Activated CD4-positive, alpha-beta T cell treated with anti-CD3 and anti-CD28 coated beads, Interleukin-2, amount 10 ng/mL, durations not matched to agents 7 days and 5 days (primary cell): ENCODE results near the gene GNAQ. TPM values are rescaled to one million over a fixed set of nuclear protein-coding genes. Genes with fewer than 3 reads are reported as not detected.
"Not testable (repeated sequence)": the region's sequence is repeated elsewhere in the genome, so short reads cannot be mapped to it uniquely, and the experiment has no call there.

Source experiments
- CTCF ChIA-PET: fragments of 350-600 bp; sonication (Branson Sonifier 250); formaldehyde crosslinking; loops from one replicate; lab custom pipeline; 2021; ENCODE audit warnings: antibody characterized with exemption; lab: Charles Lee
- POLR2A ChIA-PET: fragments of 350-600 bp; sonication (Branson Sonifier 250); formaldehyde crosslinking; loops from one replicate; lab custom pipeline; 2021; ENCODE audit warnings: antibody characterized with exemption; lab: Charles Lee
- DNase-seq: peaks from one replicate; pipeline ENCODE4 v3.0.0-alpha.2; 2020
- H3K27ac Mint-ChIP-seq: one replicate; pipeline ENCODE4 v1.8.0; 2021; ENCODE audit warnings: mild to moderate bottlenecking, moderate library complexity, mixed read lengths
- H3K27me3 Mint-ChIP-seq: one replicate; pipeline ENCODE4 v1.8.0; 2021; ENCODE audit warnings: mixed read lengths
- H3K36me3 Mint-ChIP-seq: one replicate; pipeline ENCODE4 v1.8.0; 2021; ENCODE audit warnings: low read depth, mixed read lengths
- H3K4me1 Mint-ChIP-seq: one replicate; pipeline ENCODE4 v1.8.0; 2021; ENCODE audit warnings: mixed read lengths
- H3K4me3 Mint-ChIP-seq: one replicate; pipeline ENCODE4 v1.8.0; 2021; ENCODE audit warnings: mild to moderate bottlenecking, moderate library complexity, mixed read lengths
- H3K9me3 Mint-ChIP-seq: one replicate; pipeline ENCODE4 v1.8.0; 2021; ENCODE audit warnings: mixed read lengths
- total RNA-seq, 2 experiments: library from RNA; stranded (reverse); gene quantifications; one replicate each; pipeline ENCODE4 v1.2.3, GENCODE V29; 2021

The GNAQ gene
- total RNA-seq, 2 experiments from 2014 or later = 28.1 to 31.8 TPM

DNA sequence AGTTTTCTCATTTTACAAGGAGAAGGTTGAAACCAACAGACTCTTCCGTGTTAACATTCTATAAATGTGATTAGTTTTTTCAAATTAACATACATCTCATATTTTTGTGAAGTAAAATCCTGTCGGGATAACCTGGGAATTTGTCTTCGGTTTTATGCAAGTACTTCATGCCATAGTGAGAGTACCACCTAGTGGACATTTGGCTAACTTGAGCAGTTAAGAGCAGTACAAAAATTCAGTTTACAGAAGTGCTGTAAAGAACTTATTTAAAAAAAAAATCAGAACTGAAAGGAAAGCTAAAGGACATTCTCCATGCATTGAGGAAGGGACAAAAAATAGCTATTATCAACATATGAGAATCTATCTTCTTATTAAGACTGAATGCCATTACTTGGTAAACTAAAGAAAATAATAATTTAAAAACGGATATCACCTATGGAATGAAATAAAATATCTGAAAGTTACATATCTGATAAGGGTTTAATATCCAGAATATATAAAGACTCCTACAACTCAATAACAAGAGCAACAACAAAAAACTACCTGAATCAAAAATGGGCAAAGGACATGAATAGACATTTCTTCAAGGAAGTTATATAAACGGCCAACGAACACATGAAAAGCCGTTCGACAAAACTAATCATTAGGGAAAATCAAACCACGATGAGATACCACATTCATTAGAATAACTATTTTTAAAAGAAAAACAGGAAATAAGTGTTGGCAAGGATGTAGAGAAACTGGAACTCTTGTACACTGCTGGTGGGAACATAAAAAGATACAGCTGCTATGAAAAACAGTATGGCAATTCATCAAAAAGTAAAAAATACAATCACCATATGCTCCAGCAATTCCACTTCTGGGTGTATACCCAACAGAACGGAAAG is 266.5 kb downstream of the GNAQ start:
- H3K4me1 Mint-ChIP-seq = no peaks in the 10 kb centered on the region
- H3K36me3 Mint-ChIP-seq = no peaks in the 10 kb centered on the region
- H3K27ac Mint-ChIP-seq = no peak overlapping the region
- no peaks in the 10 kb centered on the region for H3K27me3 Mint-ChIP-seq
- no peak for DNase-seq
- no peak overlapping the region for H3K4me3 Mint-ChIP-seq
- POLR2A ChIA-PET = no interaction called here
- CTCF ChIA-PET = interaction anchor here (1.0 kb wide), 1 partner anchor 14 kb away, joined by 3 read pairs; no protein-coding TSS in a partner anchor
- H3K9me3 Mint-ChIP-seq = peaks cover 3% of the 10 kb centered on the region

- CTCF ChIA-PET = interaction anchor here (0.6 kb wide), 1 partner anchor 33 kb away, joined by 3 read pairs; no protein-coding TSS in a partner anchor
- Mint-ChIP-seq H3K27ac (no peak overlapping the region), H3K9me3 (peaks cover 3% of the 10 kb centered on the region), H3K4me3 (no peak overlapping the region), H3K4me1 (no peaks in the 10 kb centered on the region), H3K36me3 (peaks cover 2% of the 10 kb centered on the region), H3K27me3 (no peaks in the 10 kb centered on the region)
- no peak for DNase-seq
- POLR2A ChIA-PET = no interaction called here
Observed at GRCh38 chr9:77763566-77763965, 268.0 kb downstream of the GNAQ start.

GRCh38 chr9:77760919-77761318 is 270.7 kb downstream of the GNAQ start:
- POLR2A ChIA-PET, H3K4me3 Mint-ChIP-seq, H3K4me1 Mint-ChIP-seq, H3K27me3 Mint-ChIP-seq, H3K36me3 Mint-ChIP-seq, H3K27ac Mint-ChIP-seq, DNase-seq, CTCF ChIA-PET, H3K9me3 Mint-ChIP-seq: not testable (repeated sequence)

- Mint-ChIP-seq H3K27me3 (no peaks in the 10 kb centered on the region), H3K36me3 (peaks cover 9% of the 10 kb centered on the region), H3K27ac (no peak overlapping the region), H3K4me3 (no peak overlapping the region), H3K4me1 (no peaks in the 10 kb centered on the region), H3K9me3 (peaks cover 6% of the 10 kb centered on the region)
- no peak for DNase-seq
- CTCF ChIA-PET = no interaction called here
- POLR2A ChIA-PET = no interaction called here
Observed at GRCh38 chr9:77759391-77759790, 272.2 kb downstream of the GNAQ start.

GRCh38 chr9:77756449-77756848 is 275.2 kb downstream of the GNAQ start:
- peaks cover 6% of the 10 kb centered on the region for H3K9me3 Mint-ChIP-seq
- no peak for DNase-seq
- no peak overlapping the region for H3K4me3 Mint-ChIP-seq
- H3K27ac Mint-ChIP-seq = no peak overlapping the region
- ChIA-PET POLR2A (no interaction called here), CTCF (no interaction called here)
- H3K27me3 Mint-ChIP-seq = no peaks in the 10 kb centered on the region
- H3K36me3 Mint-ChIP-seq = peaks cover 9% of the 10 kb centered on the region
- peaks cover 7% of the 10 kb centered on the region for H3K4me1 Mint-ChIP-seq

GRCh38 chr9:77753180-77753579 is 278.4 kb downstream of the GNAQ start:
- H3K27ac Mint-ChIP-seq = peak overlapping the region; percentile 15
- H3K36me3 Mint-ChIP-seq = peaks cover 7% of the 10 kb centered on the region
- POLR2A ChIA-PET = no interaction called here
- CTCF ChIA-PET = no interaction called here
- no peaks in the 10 kb centered on the region for H3K27me3 Mint-ChIP-seq
- peaks cover 9% of the 10 kb centered on the region for H3K4me1 Mint-ChIP-seq
- H3K9me3 Mint-ChIP-seq = peaks cover 6% of the 10 kb centered on the region
- no peak overlapping the region for H3K4me3 Mint-ChIP-seq
- no peak for DNase-seq

DNA sequence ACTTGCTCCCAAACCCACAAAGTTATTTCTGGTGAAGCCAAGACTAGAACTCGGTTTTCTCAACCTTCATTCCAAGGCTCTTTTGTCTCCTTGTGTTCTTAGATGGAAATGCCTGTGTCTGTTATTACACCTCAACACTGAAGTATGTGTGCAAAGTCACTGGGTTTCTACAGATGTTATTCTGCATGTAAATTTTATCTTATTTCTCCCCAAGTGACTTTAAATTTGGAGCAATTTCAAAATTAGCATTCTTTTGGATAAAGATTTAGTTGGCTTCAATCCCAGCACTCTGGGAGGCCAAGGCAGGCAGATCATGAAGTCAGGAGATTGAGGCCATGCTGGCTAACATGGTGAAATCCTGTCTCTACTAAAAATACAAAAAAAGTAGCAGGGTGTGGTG is 279.1 kb downstream of the GNAQ start:
- ChIA-PET CTCF (interaction anchor here (0.9 kb wide), 1 partner anchor 221 kb away, joined by 3 read pairs; no protein-coding TSS in a partner anchor), POLR2A (no interaction called here)
- peaks cover 7% of the 10 kb centered on the region for H3K36me3 Mint-ChIP-seq
- H3K9me3 Mint-ChIP-seq = peaks cover 5% of the 10 kb centered on the region
- peaks cover 9% of the 10 kb centered on the region for H3K4me1 Mint-ChIP-seq
- no peaks in the 10 kb centered on the region for H3K27me3 Mint-ChIP-seq
- DNase-seq = no peak
- no peak overlapping the region for H3K4me3 Mint-ChIP-seq
- H3K27ac Mint-ChIP-seq = no peak overlapping the region

DNA sequence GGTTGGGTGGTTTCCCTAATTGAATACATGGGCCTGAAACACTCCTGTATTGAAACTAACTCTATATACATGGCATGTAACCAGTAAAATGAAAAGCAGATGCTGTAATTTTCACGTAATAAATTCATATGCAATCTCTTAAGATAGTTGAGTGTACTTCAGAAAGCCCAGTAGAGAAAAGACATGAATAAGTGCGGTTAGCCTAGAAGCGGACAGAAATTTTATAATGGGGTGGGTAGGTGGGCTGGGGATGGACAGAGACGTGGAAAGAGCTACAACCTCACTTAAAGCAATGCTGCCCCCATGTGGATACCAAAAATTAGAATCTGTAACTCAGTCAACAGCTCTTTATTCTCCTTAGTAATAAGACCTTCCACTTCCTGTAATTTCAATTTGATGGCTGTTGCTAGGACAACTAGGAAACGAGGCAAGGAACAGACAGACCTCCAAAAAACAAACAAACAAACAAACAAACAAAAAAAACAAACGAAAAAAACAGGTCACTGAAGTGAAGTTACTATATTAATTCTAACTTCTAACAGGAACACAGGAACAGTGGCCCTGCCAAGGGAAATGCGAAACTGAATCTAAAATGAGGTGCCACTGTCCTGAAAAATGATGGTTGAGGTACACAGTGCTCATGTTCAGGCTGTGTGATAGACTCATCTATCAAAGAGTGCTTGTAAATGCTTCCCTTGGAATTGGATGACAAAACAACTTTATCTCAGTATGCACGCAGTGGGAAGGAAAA is 280.1 kb downstream of the GNAQ start:
- Mint-ChIP-seq H3K36me3 (peaks cover 3% of the 10 kb centered on the region), H3K4me1 (peaks cover 15% of the 10 kb centered on the region), H3K9me3 (no peaks in the 10 kb centered on the region), H3K4me3 (no peak overlapping the region), H3K27me3 (no peaks in the 10 kb centered on the region), H3K27ac (no peak overlapping the region)
- DNase-seq = peak; percentile 42
- POLR2A ChIA-PET = no interaction called here
- CTCF ChIA-PET = interaction anchor here (0.7 to 1.1 kb wide), 5 partner anchors 14 to 318 kb away, joined by 3 to 6 read pairs (median 3); no protein-coding TSS in a partner anchor

GRCh38 chr9:77750981-77751340 is 280.6 kb downstream of the GNAQ start:
- H3K9me3 Mint-ChIP-seq = no peaks in the 10 kb centered on the region
- H3K27ac Mint-ChIP-seq = no peak overlapping the region
- H3K4me1 Mint-ChIP-seq = peaks cover 20% of the 10 kb centered on the region
- CTCF ChIA-PET = interaction anchor here (0.7 to 1.1 kb wide), 4 partner anchors 15 to 317 kb away, joined by 3 to 6 read pairs (median 4); no protein-coding TSS in a partner anchor
- POLR2A ChIA-PET = no interaction called here
- no peak for DNase-seq
- no peak overlapping the region for H3K4me3 Mint-ChIP-seq
- peaks cover 5% of the 10 kb centered on the region for H3K36me3 Mint-ChIP-seq
- H3K27me3 Mint-ChIP-seq = no peaks in the 10 kb centered on the region

DNA sequence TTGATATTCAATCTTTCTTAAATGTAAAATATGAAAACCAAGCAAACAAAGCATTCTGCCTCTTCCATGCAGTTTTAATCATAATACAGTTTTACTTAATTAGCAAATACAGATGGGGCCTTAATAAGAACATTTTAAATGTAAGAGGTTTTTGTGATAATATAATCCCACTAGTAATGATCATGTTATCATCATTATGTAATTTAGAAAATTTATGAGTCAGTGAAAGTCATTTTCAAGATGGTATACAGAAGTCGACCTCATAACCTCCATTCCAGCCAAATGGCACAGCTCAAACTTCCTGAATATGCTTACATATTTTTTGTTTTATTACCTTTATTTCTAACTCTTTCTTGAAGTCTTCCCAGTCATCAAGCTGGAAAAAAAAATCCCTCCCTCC is 281.3 kb downstream of the GNAQ start:
- ChIA-PET POLR2A (no interaction called here), CTCF (no interaction called here)
- Mint-ChIP-seq H3K4me1 (peaks cover 24% of the 10 kb centered on the region), H3K27me3 (no peaks in the 10 kb centered on the region), H3K9me3 (no peaks in the 10 kb centered on the region), H3K27ac (no peak overlapping the region), H3K4me3 (no peak overlapping the region), H3K36me3 (peaks cover 5% of the 10 kb centered on the region)
- DNase-seq = no peak

GRCh38 chr9:77748214-77748772 is 283.3 kb downstream of the GNAQ start:
- peaks cover 5% of the 10 kb centered on the region for H3K36me3 Mint-ChIP-seq
- H3K27ac Mint-ChIP-seq = no peak overlapping the region
- no peaks in the 10 kb centered on the region for H3K27me3 Mint-ChIP-seq
- DNase-seq = no peak
- H3K4me1 Mint-ChIP-seq = peaks cover 28% of the 10 kb centered on the region
- no peak overlapping the region for H3K4me3 Mint-ChIP-seq
- CTCF ChIA-PET = interaction anchor here (0.6 kb wide), 1 partner anchor 10 kb away, joined by 3 read pairs; no protein-coding TSS in a partner anchor
- no peaks in the 10 kb centered on the region for H3K9me3 Mint-ChIP-seq
- POLR2A ChIA-PET = no interaction called here

DNA sequence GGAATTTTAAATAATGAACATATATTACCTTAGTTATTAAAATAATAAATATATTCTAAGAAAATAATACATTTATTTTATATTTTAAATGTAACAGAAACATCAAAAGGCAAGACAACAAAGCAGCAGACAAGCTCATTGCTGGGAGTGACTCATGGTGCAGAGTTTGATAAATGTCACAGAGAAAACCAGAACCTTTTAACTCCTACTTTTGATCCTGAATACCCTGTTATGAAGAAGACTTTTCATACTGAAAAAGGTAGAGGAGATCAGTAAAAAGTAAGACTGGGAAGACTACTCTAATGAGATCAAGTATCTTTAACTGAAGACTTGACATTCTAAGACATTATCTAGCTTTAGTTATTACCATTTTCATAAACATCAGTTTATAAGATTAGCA is 284.4 kb downstream of the GNAQ start:
- H3K27me3 Mint-ChIP-seq = no peaks in the 10 kb centered on the region
- no peak overlapping the region for H3K27ac Mint-ChIP-seq
- no peaks in the 10 kb centered on the region for H3K9me3 Mint-ChIP-seq
- ChIA-PET CTCF (no interaction called here), POLR2A (no interaction called here)
- DNase-seq = no peak
- peaks cover 5% of the 10 kb centered on the region for H3K36me3 Mint-ChIP-seq
- H3K4me3 Mint-ChIP-seq = no peak overlapping the region
- peaks cover 28% of the 10 kb centered on the region for H3K4me1 Mint-ChIP-seq
